Endothelial cell (in vitro differentiated cells): ENCODE data around the gene ALK. TPM values are rescaled to one million over a fixed set of nuclear protein-coding genes. Genes with fewer than 3 reads are reported as not detected.
A peak's percentile ranks its signal among the peaks of the same experiment; 100 is the strongest.

Source experiments
- DNase-seq: peaks from one replicate; pipeline ENCODE4 v3.0.0; 2021; ENCODE audit warnings: low spot score
- H3K27ac Mint-ChIP-seq: one replicate; pipeline ENCODE4 v1.8.0; 2021; ENCODE audit warnings: mixed read lengths, inconsistent platforms; ENCODE audit not compliant: unreplicated experiment
- H3K27me3 Mint-ChIP-seq: one replicate; pipeline ENCODE4 v1.8.0; 2021; ENCODE audit warnings: mild to moderate bottlenecking, moderate library complexity, mixed read lengths, inconsistent platforms; ENCODE audit not compliant: unreplicated experiment
- H3K36me3 Mint-ChIP-seq: one replicate; pipeline ENCODE4 v1.8.0; 2021; ENCODE audit warnings: mild to moderate bottlenecking, low read depth, mixed read lengths, inconsistent platforms; ENCODE audit not compliant: unreplicated experiment
- H3K4me1 Mint-ChIP-seq: one replicate; pipeline ENCODE4 v1.8.0; 2021; ENCODE audit warnings: mild to moderate bottlenecking, mixed read lengths, inconsistent platforms; ENCODE audit not compliant: unreplicated experiment
- H3K4me3 Mint-ChIP-seq: one replicate; pipeline ENCODE4 v1.8.0; 2021; ENCODE audit warnings: mild to moderate bottlenecking, mixed read lengths, inconsistent platforms; ENCODE audit not compliant: unreplicated experiment
- H3K9me3 Mint-ChIP-seq: one replicate; pipeline ENCODE4 v1.8.0; 2021; ENCODE audit warnings: mixed read lengths, inconsistent platforms; ENCODE audit not compliant: unreplicated experiment
- CTCF ChIP-seq: fragments of 200-600 bp; sonication (generic); IDR thresholded peaks from one replicate; pipeline ENCODE4 v1.5.0; 2021; ENCODE audit warnings: antibody characterized with exemption; ENCODE audit not compliant: unreplicated experiment
- total RNA-seq: library from RNA; stranded (reverse); fragmentation: NEBNext Ultra II Directional; extraction: Animal tissue kit (Norgen Biotek cat#: 25700); gene quantifications from one replicate; pipeline ENCODE4 v1.2.1, GENCODE V29; 2021; ENCODE audit not compliant: unreplicated experiment

ALK gene
- total RNA-seq, 1 donor from 2014 or later: 0.05 TPM

- Mint-ChIP-seq H3K4me3 (no peak overlapping the region), H3K4me1 (no peaks in the 10 kb centered on the region), H3K9me3 (no peaks in the 10 kb centered on the region), H3K27ac (no peak overlapping the region), H3K36me3 (no peaks in the 10 kb centered on the region), H3K27me3 (peaks cover 7% of the 10 kb centered on the region)
- no peak for DNase-seq
- no peak for TF ChIP-seq CTCF
Observed at GRCh38 chr2:29314816-29315571, 606.4 kb downstream of the ALK start.

- no peak for DNase-seq
- H3K4me1 Mint-ChIP-seq: no peaks in the 10 kb centered on the region
- H3K4me3 Mint-ChIP-seq: no peak overlapping the region
- H3K9me3 Mint-ChIP-seq: no peaks in the 10 kb centered on the region
- no peaks in the 10 kb centered on the region for H3K36me3 Mint-ChIP-seq
- H3K27me3 Mint-ChIP-seq: peaks cover 4% of the 10 kb centered on the region
- TF ChIP-seq CTCF: no peak
- no peak overlapping the region for H3K27ac Mint-ChIP-seq
Observed at GRCh38 chr2:29311458-29311857, 609.9 kb downstream of the ALK start.

GRCh38 chr2:29310650-29311348 is 610.6 kb downstream of the ALK start:
- H3K36me3 Mint-ChIP-seq: no peaks in the 10 kb centered on the region

GRCh38 chr2:29309090-29310029 is 612.0 kb downstream of the ALK start:
- Mint-ChIP-seq H3K36me3 (no peaks in the 10 kb centered on the region), H3K4me3 (no peak overlapping the region), H3K27ac (no peak overlapping the region), H3K4me1 (no peaks in the 10 kb centered on the region), H3K27me3 (peaks cover 4% of the 10 kb centered on the region), H3K9me3 (no peaks in the 10 kb centered on the region)
- TF ChIP-seq CTCF: peak; percentile 55
- peak; percentile 44 for DNase-seq

More at GRCh38 chr2:29310650-29311348, 610.6 kb downstream of the ALK start:
- Mint-ChIP-seq H3K4me3 (no peak overlapping the region), H3K27ac (no peak overlapping the region), H3K27me3 (peaks cover 4% of the 10 kb centered on the region), H3K9me3 (no peaks in the 10 kb centered on the region), H3K4me1 (no peaks in the 10 kb centered on the region)
- TF ChIP-seq CTCF: no peak
- no peak for DNase-seq
